DOHH2 (cell line): ENCODE measurements around the gene OR5AU1.

Experiments used
- H3F3A ChIP-seq: fragments of 200-600 bp; sonication (generic), shearing (Covaris generic); 2 replicates; pipeline ENCODE4 v1.6.0; 2016; ENCODE audit warnings: antibody characterized with exemption, mild to moderate bottlenecking; ENCODE audit not compliant: control insufficient read depth, insufficient read depth
- H3K27ac ChIP-seq: fragments of 200-600 bp; sonication (generic); 2 replicates; pipeline ENCODE4 v1.5.1; 2014; ENCODE audit warnings: low read depth, mild to moderate bottlenecking, low read length, moderate library complexity
- H3K27me3 ChIP-seq: fragments of 200-600 bp; sonication (generic); 2 replicates; pipeline ENCODE4 v1.6.1; 2014; ENCODE audit warnings: mild to moderate bottlenecking, low read length, mixed read lengths; ENCODE audit not compliant: control insufficient read depth
- H3K36me3 ChIP-seq: fragments of 200-600 bp; sonication (generic); 2 replicates; pipeline ENCODE4 v1.6.1; 2014; ENCODE audit warnings: mild to moderate bottlenecking, low read length, moderate library complexity, mixed read lengths; ENCODE audit not compliant: control insufficient read depth
- H3K4me1 ChIP-seq: fragments of 200-600 bp; sonication (generic); 2 replicates; pipeline ENCODE4 v1.6.1; 2014; ENCODE audit warnings: mild to moderate bottlenecking, low read length, mixed read lengths; ENCODE audit not compliant: control insufficient read depth
- H3K4me2 ChIP-seq: fragments of 200-600 bp; sonication (generic); 2 replicates; pipeline ENCODE4 v1.6.0; 2014; ENCODE audit warnings: mild to moderate bottlenecking, low read length, moderate library complexity
- H3K4me3 ChIP-seq: fragments of 200-600 bp; sonication (generic); 2 replicates; pipeline ENCODE4 v1.5.1; 2014; ENCODE audit warnings: mild to moderate bottlenecking, low read length, mixed read lengths
- H3K79me2 ChIP-seq: fragments of 200-600 bp; sonication (generic); 2 replicates; pipeline ENCODE4 v1.6.1; 2014; ENCODE audit warnings: mild to moderate bottlenecking, low read length, mixed read lengths; ENCODE audit not compliant: control insufficient read depth
- H3K9me2 ChIP-seq: fragments of 200-600 bp; sonication (generic); replicated peaks from 2 replicates; pipeline ENCODE4 v1.6.1; 2014; ENCODE audit warnings: mild to moderate bottlenecking, low read length, mixed read lengths; ENCODE audit not compliant: control insufficient read depth
- H3K9me3 ChIP-seq: fragments of 200-600 bp; sonication (generic); 2 replicates; pipeline ENCODE4 v1.6.1; 2014; ENCODE audit warnings: antibody characterized with exemption, low read length, mixed read lengths; ENCODE audit not compliant: control insufficient read depth, insufficient read depth
- H4K20me1 ChIP-seq: fragments of 200-600 bp; sonication (generic); 2 replicates; pipeline ENCODE4 v1.6.0; 2014; ENCODE audit warnings: low read depth, mild to moderate bottlenecking, antibody characterized with exemption, low read length, moderate library complexity; ENCODE audit not compliant: control insufficient read depth, insufficient read depth
- CTCF ChIP-seq: fragments of 200-600 bp; sonication (generic); IDR thresholded peaks from one replicate; pipeline ENCODE4 v1.5.1; 2014; ENCODE audit warnings: antibody characterized with exemption, mild to moderate bottlenecking, low read depth, low read length; ENCODE audit not compliant: poor library complexity, severe bottlenecking
- EZH2phosphoT487 ChIP-seq: fragments of 200-600 bp; sonication (generic); IDR thresholded peaks from 2 replicates; pipeline ENCODE4 v1.6.1; 2017; ENCODE audit warnings: borderline replicate concordance, mild to moderate bottlenecking, antibody characterized with exemption, low read length, moderate library complexity, mixed read lengths

The OR5AU1 gene

GRCh38 chr14:21113369-21113768 is 42.5 kb downstream of the OR5AU1 start:
- Histone ChIP-seq H3K36me3 (no peaks in the 10 kb centered on the region), H3K9me3 (no peaks in the 10 kb centered on the region), H4K20me1 (no peaks in the 10 kb centered on the region), H3K4me3 (no peak overlapping the region), H3K4me1 (peaks cover 11% of the 10 kb centered on the region), H3K27ac (no peak overlapping the region), H3F3A (no peaks in the 10 kb centered on the region), H3K9me2 (no peaks in the 10 kb centered on the region), H3K79me2 (no peaks in the 10 kb centered on the region), H3K27me3 (no peaks in the 10 kb centered on the region), H3K4me2 (no peak overlapping the region)
- no peak for TF ChIP-seq CTCF

GRCh38 chr14:21112255-21112654 is 43.6 kb downstream of the OR5AU1 start:
- no peaks in the 10 kb centered on the region for H3F3A ChIP-seq
- H3K4me3 ChIP-seq, result no peak overlapping the region
- no peaks in the 10 kb centered on the region for H3K9me3 ChIP-seq
- H3K4me1 ChIP-seq, result peaks cover 11% of the 10 kb centered on the region
- no peak overlapping the region for H3K4me2 ChIP-seq
- no peaks in the 10 kb centered on the region for H4K20me1 ChIP-seq
- no peaks in the 10 kb centered on the region for H3K9me2 ChIP-seq
- H3K36me3 ChIP-seq, result no peaks in the 10 kb centered on the region
- H3K79me2 ChIP-seq, result no peaks in the 10 kb centered on the region
- no peaks in the 10 kb centered on the region for H3K27me3 ChIP-seq
- no peak for TF ChIP-seq CTCF
- TF ChIP-seq EZH2phosphoT487, result no peak
- H3K27ac ChIP-seq, result no peak overlapping the region

- no peak overlapping the region; the same call in 1 of the 2 replicates for H3K4me2 ChIP-seq
- H3F3A ChIP-seq, result 0 out of 2 replicates have a peak, but pooled peaks cover 2% of the 10 kb centered on the region
- H4K20me1 ChIP-seq, result no peaks in the 10 kb centered on the region
- H3K9me2 ChIP-seq, result no peaks in the 10 kb centered on the region
- H3K4me1 ChIP-seq, result peaks cover 22% of the 10 kb centered on the region
- peaks cover 3% of the 10 kb centered on the region for H3K79me2 ChIP-seq
- no peak overlapping the region for H3K4me3 ChIP-seq
- H3K9me3 ChIP-seq, result no peaks in the 10 kb centered on the region
- H3K27me3 ChIP-seq, result no peaks in the 10 kb centered on the region
- no peaks in the 10 kb centered on the region for H3K36me3 ChIP-seq
- TF ChIP-seq CTCF, result no peak
- no peak for TF ChIP-seq EZH2phosphoT487
- no peak overlapping the region for H3K27ac ChIP-seq
Observed at GRCh38 chr14:21109377-21110138, 46.3 kb downstream of the OR5AU1 start.
